GM10248 (cell line): Measurements from ENCODE around the gene WIF1.
A peak's percentile ranks its signal among the peaks of the same experiment; 100 is the strongest.

Experiments used
- CTCF ChIA-PET: fragments of 300-600 bp; sonication (Branson Sonifier 250); formaldehyde crosslinking; extraction: SDS; loops from one replicate; lab custom pipeline; 2021; ENCODE audit warnings: antibody characterized with exemption; lab: Yijun Ruan, JAX
- POLR2A ChIA-PET: fragments of 350-650 bp; sonication (Branson Sonifier 250); formaldehyde crosslinking; extraction: SDS; loops from one replicate; lab custom pipeline; 2020; ENCODE audit warnings: antibody characterized with exemption; lab: Yijun Ruan, JAX
- DNase-seq: peaks from one replicate; pipeline ENCODE4 v3.0.0; 2012; ENCODE audit errors: extremely low spot score
- TF ChIP-seq, protein P1 (sequence below): IDR thresholded peaks from 2 replicates; pipeline ENCODE4 v1.5.1; 2012; ENCODE audit warnings: mild to moderate bottlenecking, low read depth; ENCODE audit errors: extremely low read depth, missing control alignments, control extremely low read depth

WIF1 gene

DNA sequence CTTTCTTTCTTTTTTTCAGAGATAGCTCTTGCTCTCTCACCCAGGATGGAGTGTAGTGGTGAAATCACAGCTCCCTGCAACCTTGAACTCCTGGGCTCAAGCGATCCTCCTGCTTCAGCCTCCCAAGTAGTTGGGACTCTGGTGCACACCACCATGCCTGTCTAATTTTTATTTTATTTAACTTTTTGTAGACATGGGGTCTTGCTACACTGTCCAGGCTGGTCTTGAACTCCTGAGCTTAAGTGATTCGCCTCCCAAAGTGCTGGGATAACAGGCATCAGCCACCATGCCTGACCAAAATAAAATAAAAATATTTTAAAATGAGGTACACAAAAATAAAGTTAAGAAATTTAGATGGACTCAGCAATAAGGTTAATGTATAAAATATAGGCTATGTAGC is 43.1 kb upstream of the WIF1 start:
- TF ChIP-seq, protein P1, sequence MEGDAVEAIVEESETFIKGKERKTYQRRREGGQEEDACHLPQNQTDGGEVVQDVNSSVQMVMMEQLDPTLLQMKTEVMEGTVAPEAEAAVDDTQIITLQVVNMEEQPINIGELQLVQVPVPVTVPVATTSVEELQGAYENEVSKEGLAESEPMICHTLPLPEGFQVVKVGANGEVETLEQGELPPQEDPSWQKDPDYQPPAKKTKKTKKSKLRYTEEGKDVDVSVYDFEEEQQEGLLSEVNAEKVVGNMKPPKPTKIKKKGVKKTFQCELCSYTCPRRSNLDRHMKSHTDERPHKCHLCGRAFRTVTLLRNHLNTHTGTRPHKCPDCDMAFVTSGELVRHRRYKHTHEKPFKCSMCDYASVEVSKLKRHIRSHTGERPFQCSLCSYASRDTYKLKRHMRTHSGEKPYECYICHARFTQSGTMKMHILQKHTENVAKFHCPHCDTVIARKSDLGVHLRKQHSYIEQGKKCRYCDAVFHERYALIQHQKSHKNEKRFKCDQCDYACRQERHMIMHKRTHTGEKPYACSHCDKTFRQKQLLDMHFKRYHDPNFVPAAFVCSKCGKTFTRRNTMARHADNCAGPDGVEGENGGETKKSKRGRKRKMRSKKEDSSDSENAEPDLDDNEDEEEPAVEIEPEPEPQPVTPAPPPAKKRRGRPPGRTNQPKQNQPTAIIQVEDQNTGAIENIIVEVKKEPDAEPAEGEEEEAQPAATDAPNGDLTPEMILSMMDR, result no peak
- ChIA-PET CTCF (interaction anchor here (1.2 to 2.2 kb wide), 4 partner anchors 10 to 362 kb away, joined by 3 to 6 read pairs (median 4); no protein-coding TSS in a partner anchor), POLR2A (no interaction called here)
- DNase-seq, result no peak

- TF ChIP-seq, protein P1, result no peak
- CTCF ChIA-PET, result interaction anchor here (0.8 kb wide), 1 partner anchor 17 kb away, joined by 3 read pairs; no protein-coding TSS in a partner anchor
These were observed 41.5 kb upstream of the WIF1 start for GRCh38 chr12:65162609-65163008.

DNA sequence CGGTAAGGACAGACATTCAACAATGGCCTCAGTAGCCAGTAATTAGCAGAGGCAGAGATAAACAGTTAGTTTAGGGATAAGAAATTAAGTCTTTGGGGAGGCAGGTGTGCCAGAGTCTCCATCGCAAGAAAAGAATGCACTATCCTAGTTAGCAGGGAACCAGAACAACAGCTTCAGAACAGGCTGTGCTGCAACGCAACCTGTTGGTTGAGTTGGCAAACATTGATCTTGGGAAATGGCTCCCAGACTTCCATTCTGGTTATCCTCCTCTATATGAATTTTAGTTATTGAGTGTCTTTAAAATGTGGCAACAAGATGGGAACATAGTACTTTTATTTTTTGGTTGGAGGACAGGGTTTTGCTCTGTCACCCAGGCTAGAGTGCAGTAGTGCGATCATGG is 36.0 kb upstream of the WIF1 start:
- POLR2A ChIA-PET, result interaction anchor here (1.6 kb wide), 1 partner anchor 12 kb away, joined by 6 read pairs; the partner anchor contains the start of gene LEMD3
- DNase-seq, result no peak
- CTCF ChIA-PET, result interaction anchor here (1.1 to 2.5 kb wide), 8 partner anchors 12 to 361 kb away, joined by 3 to 12 read pairs (median 3); partner anchors contain the start of gene LEMD3
- TF ChIP-seq, protein P1, result no peak

More at GRCh38 chr12:65162609-65163008, 41.5 kb upstream of the WIF1 start:
- POLR2A ChIA-PET, result no interaction called here
- DNase-seq, result peak; percentile 23

GRCh38 chr12:65156366-65156841 is 35.3 kb upstream of the WIF1 start:
- TF ChIP-seq, protein P1, result no peak
- DNase-seq, result peak; percentile 48
- ChIA-PET POLR2A (interaction anchor here (1.6 kb wide), 1 partner anchor 13 kb away, joined by 6 read pairs; the partner anchor contains the start of gene LEMD3), CTCF (interaction anchor here (1.1 to 2.5 kb wide), 6 partner anchors 13 to 361 kb away, joined by 3 to 12 read pairs (median 4); partner anchors contain the start of gene LEMD3)

GRCh38 chr12:65155784-65156183 is 34.7 kb upstream of the WIF1 start:
- CTCF ChIA-PET, result interaction anchor here (0.8 to 2.5 kb wide), 5 partner anchors 13 to 77 kb away, joined by 3 to 12 read pairs (median 5); partner anchors contain the start of gene LEMD3
- DNase-seq, result no peak
- POLR2A ChIA-PET, result interaction anchor here (1.6 kb wide), 1 partner anchor 13 kb away, joined by 6 read pairs; the partner anchor contains the start of gene LEMD3
- TF ChIP-seq, protein P1, result no peak

- DNase-seq, result no peak
- TF ChIP-seq, protein P1, result no peak
- ChIA-PET POLR2A (no interaction called here), CTCF (no interaction called here)
These were observed 31.5 kb upstream of the WIF1 start for GRCh38 chr12:65152596-65152995.
